ENCODE results near the gene MYBPC2. TPM values are rescaled to one million over a fixed set of nuclear protein-coding genes. Genes with fewer than 3 reads are reported as not detected.

MYBPC2 gene
- total and polyA plus RNA-seq, 2 donors (not counting 1 experiment from before 2014, with no cell fraction given) = 1.1 to 1.7 TPM

DNA sequence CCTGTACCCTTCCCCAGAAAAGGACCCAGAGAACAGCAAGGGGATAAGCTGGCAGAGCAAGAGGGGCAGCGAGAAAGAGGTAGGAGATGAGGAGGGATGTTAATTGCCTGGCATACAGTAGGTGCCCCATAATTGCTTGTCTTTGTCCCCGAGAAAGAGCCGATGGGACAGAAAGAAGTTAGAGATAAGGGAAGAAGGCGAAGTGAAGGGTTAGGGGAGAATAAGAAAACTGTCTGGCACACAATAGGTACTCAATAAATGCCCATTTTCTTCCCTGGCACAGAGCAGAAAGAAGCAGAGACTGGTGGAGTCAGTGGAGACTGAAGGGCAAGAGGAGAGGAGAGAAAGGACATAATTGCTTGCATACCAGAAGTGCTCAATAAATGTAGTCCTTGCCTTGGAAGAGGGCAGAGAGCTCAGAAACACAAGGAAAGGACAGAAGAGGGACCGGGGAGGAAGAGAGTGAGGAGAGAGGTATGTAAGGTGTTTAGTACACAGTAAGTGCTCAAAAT lies 62.4 kb downstream of the MYBPC2 start:
- Histone ChIP-seq H3K79me2 (ENCODE audit: control insufficient read depth, insufficient read depth, low read length) (no peaks in the 10 kb centered on the region), H3K27ac (ENCODE audit: low read length in 2 of 2) (no peak overlapping the region), H3K27me3 (replicated peaks in 1 of 4; ENCODE audit: control extremely low read depth in 1 of 4, control insufficient read depth in 3 of 4, insufficient read depth in 4 of 4, low read length in 3 of 4) (no peaks in the 10 kb centered on the region), H3K36me3 (replicated peaks in 1 of 2; ENCODE audit: control extremely low read depth in 1 of 2, control insufficient read depth in 1 of 2, extremely low read depth in 1 of 2, insufficient read depth in 2 of 2, low read length in 1 of 2) (no peaks in the 10 kb centered on the region), H3K4me3 (ENCODE audit: control extremely low read depth in 1 of 5, extremely low read depth in 1 of 5, insufficient read depth in 1 of 5, low read depth in 2 of 5, low read length in 4 of 5) (no peak overlapping the region), H3K4me1 (ENCODE audit: control insufficient read depth in 2 of 2, insufficient read depth in 2 of 2, low read length in 2 of 2) (peaks cover 12% of the 10 kb centered on the region in 2 donors), H3K9me3 (ENCODE audit: control extremely low read depth in 1 of 3, control insufficient read depth in 2 of 3, insufficient read depth in 1 of 3, low read length in 2 of 3) (peaks cover 0 to 8% (median 0%) of the 10 kb centered on the region in 3 donors), H2AFZ (ENCODE audit: insufficient read depth, low read depth, low read length, poor library complexity, severe bottlenecking) (no peak overlapping the region), H3K9ac (ENCODE audit: low read length) (no peak overlapping the region), H4K20me1 (ENCODE audit: control insufficient read depth, insufficient read depth, low read length, poor library complexity, severe bottlenecking) (no peaks in the 10 kb centered on the region), H3K4me2 (replicated peaks; ENCODE audit: low read depth, low read length, poor library complexity, severe bottlenecking) (no peak overlapping the region)
- POLR2A ChIA-PET = no interaction called here
- no peak for TF ChIP-seq EZH2 (IDR thresholded peaks at IDR 0.05; ENCODE audit: borderline replicate concordance, insufficient read depth, low read depth, low read length, poor library complexity, severe bottlenecking)
- TF ChIP-seq, protein P1, sequence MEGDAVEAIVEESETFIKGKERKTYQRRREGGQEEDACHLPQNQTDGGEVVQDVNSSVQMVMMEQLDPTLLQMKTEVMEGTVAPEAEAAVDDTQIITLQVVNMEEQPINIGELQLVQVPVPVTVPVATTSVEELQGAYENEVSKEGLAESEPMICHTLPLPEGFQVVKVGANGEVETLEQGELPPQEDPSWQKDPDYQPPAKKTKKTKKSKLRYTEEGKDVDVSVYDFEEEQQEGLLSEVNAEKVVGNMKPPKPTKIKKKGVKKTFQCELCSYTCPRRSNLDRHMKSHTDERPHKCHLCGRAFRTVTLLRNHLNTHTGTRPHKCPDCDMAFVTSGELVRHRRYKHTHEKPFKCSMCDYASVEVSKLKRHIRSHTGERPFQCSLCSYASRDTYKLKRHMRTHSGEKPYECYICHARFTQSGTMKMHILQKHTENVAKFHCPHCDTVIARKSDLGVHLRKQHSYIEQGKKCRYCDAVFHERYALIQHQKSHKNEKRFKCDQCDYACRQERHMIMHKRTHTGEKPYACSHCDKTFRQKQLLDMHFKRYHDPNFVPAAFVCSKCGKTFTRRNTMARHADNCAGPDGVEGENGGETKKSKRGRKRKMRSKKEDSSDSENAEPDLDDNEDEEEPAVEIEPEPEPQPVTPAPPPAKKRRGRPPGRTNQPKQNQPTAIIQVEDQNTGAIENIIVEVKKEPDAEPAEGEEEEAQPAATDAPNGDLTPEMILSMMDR (IDR thresholded peaks at IDR 0.05) = no peak
- intact Hi-C loops (cut with micrococcal nuclease) = no loop called here
- no peak for ATAC-seq (ENCODE audit: low read depth)
- WGBS (ENCODE audit: insufficient coverage) = 91% methylated on average over 3 of the region's 5 CpGs
- CTCF ChIA-PET = interaction anchor here (0.5 kb wide), 1 partner anchor 307 kb away, joined by 4 read pairs; no protein-coding TSS in a partner anchor
- Mint-ChIP-seq H3K4me3 (no peak overlapping the region), H3K4me1 (peaks cover 21% of the 10 kb centered on the region), H3K27ac (no peak overlapping the region), H3K9me3 (ENCODE audit: insufficient read depth) (no peaks in the 10 kb centered on the region), H3K27me3 (no peaks in the 10 kb centered on the region)
- DNase-seq = no peak

DNA sequence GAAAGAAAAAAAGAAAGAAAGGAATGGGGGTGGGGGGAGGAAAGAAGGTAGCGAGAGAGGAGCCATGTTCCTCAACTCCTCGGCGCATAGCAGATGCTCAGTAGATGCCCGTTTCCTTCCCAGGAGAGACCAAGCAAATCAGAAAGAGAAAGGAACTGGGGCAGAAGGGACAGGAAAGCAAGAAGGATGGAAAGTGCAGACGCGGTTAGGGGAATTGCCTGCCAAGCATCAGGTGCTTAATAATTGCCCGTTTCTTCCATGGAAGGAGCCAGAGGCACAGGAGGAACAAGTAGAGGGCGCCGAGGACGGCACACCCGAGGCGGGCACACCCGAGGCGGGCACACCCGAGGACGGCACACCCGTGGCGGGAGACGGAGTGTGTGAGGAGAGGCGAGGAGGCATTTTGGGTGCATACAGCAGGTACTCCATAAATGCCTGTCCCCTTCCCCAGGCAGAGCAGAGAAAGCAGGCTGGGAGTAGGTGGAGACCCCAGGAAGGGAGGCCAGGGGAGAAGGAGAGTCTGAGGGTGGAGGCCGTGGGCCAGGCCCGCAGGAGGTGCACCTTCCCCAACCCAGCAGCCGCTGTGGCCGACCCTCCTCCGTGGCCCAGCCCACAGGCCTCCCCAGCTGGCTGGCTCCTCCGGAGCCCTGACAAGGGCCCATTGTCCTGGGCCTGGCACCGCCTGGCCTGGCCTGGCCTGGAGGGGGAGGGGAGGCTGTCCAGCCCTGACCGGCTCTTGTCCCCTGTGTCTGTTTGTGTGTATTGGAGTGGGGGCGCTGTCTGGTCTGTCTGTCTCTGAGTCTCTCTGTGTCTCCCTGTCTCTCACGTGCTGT lies 63.7 kb downstream of the MYBPC2 start:
- Histone ChIP-seq H3K9me3 (ENCODE audit: control extremely low read depth in 1 of 3, control insufficient read depth in 2 of 3, insufficient read depth in 1 of 3, low read length in 2 of 3) (peaks cover 0 to 3% (median 0%) of the 10 kb centered on the region in 3 donors), H2AFZ (ENCODE audit: insufficient read depth, low read depth, low read length, poor library complexity, severe bottlenecking) (no peak overlapping the region), H3K79me2 (ENCODE audit: control insufficient read depth, insufficient read depth, low read length) (no peaks in the 10 kb centered on the region), H3K9ac (ENCODE audit: low read length) (no peak overlapping the region), H3K27me3 (replicated peaks in 1 of 4; ENCODE audit: control extremely low read depth in 1 of 4, control insufficient read depth in 3 of 4, insufficient read depth in 4 of 4, low read length in 3 of 4) (no peaks in the 10 kb centered on the region), H3K36me3 (replicated peaks in 1 of 2; ENCODE audit: control extremely low read depth in 1 of 2, control insufficient read depth in 1 of 2, extremely low read depth in 1 of 2, insufficient read depth in 2 of 2, low read length in 1 of 2) (no peaks in the 10 kb centered on the region), H3K4me1 (ENCODE audit: control insufficient read depth in 2 of 2, insufficient read depth in 2 of 2, low read length in 2 of 2) (peaks cover 11% of the 10 kb centered on the region in 2 donors), H3K27ac (ENCODE audit: low read length in 2 of 2) (no peak overlapping the region), H3K4me2 (replicated peaks; ENCODE audit: low read depth, low read length, poor library complexity, severe bottlenecking) (no peak overlapping the region), H4K20me1 (ENCODE audit: control insufficient read depth, insufficient read depth, low read length, poor library complexity, severe bottlenecking) (no peaks in the 10 kb centered on the region), H3K4me3 (ENCODE audit: control extremely low read depth in 1 of 5, extremely low read depth in 1 of 5, insufficient read depth in 1 of 5, low read depth in 2 of 5, low read length in 4 of 5) (no peak overlapping the region)
- ChIA-PET POLR2A (no interaction called here), CTCF (no interaction called here)
- H3K4me1 Mint-ChIP-seq = peaks cover 11% of the 10 kb centered on the region
- no peaks in the 10 kb centered on the region for H3K27me3 Mint-ChIP-seq
- H3K9me3 Mint-ChIP-seq (ENCODE audit: insufficient read depth) = no peaks in the 10 kb centered on the region
- DNase-seq (no peak), ATAC-seq (ENCODE audit: low read depth) (no peak)
- WGBS (ENCODE audit: insufficient coverage) = 93% methylated on average over 23 of the region's 30 CpGs
- H3K4me3 Mint-ChIP-seq = no peak overlapping the region
- intact Hi-C loops (cut with micrococcal nuclease) = no loop called here
- TF ChIP-seq EZH2 (IDR thresholded peaks at IDR 0.05; ENCODE audit: borderline replicate concordance, insufficient read depth, low read depth, low read length, poor library complexity, severe bottlenecking) = no peak
- TF ChIP-seq, protein P1 (IDR thresholded peaks at IDR 0.05) = no peak
- no peak overlapping the region for H3K27ac Mint-ChIP-seq

Data from B cell (primary cell).